Mucosa of rectum (tissue), 2 donors: ENCODE results near the gene GBE1.
A peak's percentile ranks its signal among the peaks of the same experiment; 100 is the strongest.

ENCODE experiments used
- H3K27ac ChIP-seq, 2 donors: one replicate each; pipeline ENCODE4 v1.7.0; 2013; ENCODE audit warnings: inconsistent platforms in 2 of 2, low read depth in 2 of 2, low read length in 2 of 2
- H3K27me3 ChIP-seq, 2 donors: one replicate each; pipeline ENCODE4 v1.7.0; 2013; ENCODE audit warnings: low read length in 2 of 2; ENCODE audit not compliant: control insufficient read depth in 2 of 2, insufficient read depth in 2 of 2
- H3K36me3 ChIP-seq, 2 donors: one replicate each; pipeline ENCODE4 v1.7.0; 2013; ENCODE audit warnings: low read length in 2 of 2; ENCODE audit not compliant: control insufficient read depth in 2 of 2, insufficient read depth in 2 of 2
- H3K4me1 ChIP-seq, 2 donors: one replicate each; pipeline ENCODE4 v1.7.0; 2013; ENCODE audit warnings: low read length in 2 of 2, mild to moderate bottlenecking in 1 of 2; ENCODE audit not compliant: control insufficient read depth in 2 of 2, insufficient read depth in 2 of 2
- H3K4me3 ChIP-seq, 2 donors: one replicate each; pipeline ENCODE4 v1.7.0; 2013; ENCODE audit warnings: low read length in 2 of 2
- H3K9ac ChIP-seq, 2 donors: one replicate each; pipeline ENCODE4 v1.7.0; 2013; ENCODE audit warnings: low read length in 2 of 2, low read depth in 1 of 2, mild to moderate bottlenecking in 1 of 2
- H3K9me3 ChIP-seq, 2 donors: one replicate each; pipeline ENCODE4 v1.7.0; 2013; ENCODE audit warnings: low read length in 2 of 2; ENCODE audit not compliant: control insufficient read depth in 2 of 2
- donor health status: healthy.
- donor health status: Normal muscosa, but diverticular disease.

GBE1 gene

DNA sequence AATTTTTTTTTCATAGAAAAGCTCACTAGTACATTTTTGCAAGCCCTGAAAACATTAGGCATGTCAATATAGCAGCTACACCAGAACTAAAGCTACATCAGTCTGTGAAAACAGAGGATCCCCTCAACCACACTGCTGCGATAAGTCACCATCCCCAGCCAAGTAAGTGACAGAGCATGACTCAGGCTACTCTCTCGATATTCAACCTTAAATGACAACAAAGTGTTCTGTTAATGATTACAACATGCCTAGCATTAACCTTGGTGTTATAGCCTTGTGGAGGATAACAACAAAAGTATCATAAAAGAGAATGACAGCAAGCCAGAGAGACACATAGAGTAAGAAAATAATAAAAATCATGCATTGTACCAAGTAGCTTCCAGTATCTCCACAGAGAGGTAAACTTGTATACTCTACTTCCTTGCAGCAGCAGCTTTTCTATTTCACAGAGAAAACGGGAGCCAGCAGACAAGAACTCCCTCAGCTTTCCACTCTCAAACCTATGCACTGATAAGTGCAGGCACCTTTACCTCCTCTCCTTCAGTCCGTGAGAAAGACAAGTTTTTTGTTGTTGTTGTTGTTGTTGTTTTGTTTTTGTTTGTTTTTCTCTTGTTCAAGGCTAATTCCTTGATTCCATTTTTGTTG is 76.6 kb downstream of the GBE1 start:
- no peaks in the 10 kb centered on the region for H3K9me3 ChIP-seq
- no peak overlapping the region for H3K27ac ChIP-seq
- peak overlapping the region in 1 of 2 donors; percentile 26 for H3K4me3 ChIP-seq
- H3K9ac ChIP-seq, result no peak overlapping the region
- no peaks in the 10 kb centered on the region for H3K27me3 ChIP-seq
- H3K4me1 ChIP-seq, result no peaks in the 10 kb centered on the region
- no peaks in the 10 kb centered on the region for H3K36me3 ChIP-seq

DNA sequence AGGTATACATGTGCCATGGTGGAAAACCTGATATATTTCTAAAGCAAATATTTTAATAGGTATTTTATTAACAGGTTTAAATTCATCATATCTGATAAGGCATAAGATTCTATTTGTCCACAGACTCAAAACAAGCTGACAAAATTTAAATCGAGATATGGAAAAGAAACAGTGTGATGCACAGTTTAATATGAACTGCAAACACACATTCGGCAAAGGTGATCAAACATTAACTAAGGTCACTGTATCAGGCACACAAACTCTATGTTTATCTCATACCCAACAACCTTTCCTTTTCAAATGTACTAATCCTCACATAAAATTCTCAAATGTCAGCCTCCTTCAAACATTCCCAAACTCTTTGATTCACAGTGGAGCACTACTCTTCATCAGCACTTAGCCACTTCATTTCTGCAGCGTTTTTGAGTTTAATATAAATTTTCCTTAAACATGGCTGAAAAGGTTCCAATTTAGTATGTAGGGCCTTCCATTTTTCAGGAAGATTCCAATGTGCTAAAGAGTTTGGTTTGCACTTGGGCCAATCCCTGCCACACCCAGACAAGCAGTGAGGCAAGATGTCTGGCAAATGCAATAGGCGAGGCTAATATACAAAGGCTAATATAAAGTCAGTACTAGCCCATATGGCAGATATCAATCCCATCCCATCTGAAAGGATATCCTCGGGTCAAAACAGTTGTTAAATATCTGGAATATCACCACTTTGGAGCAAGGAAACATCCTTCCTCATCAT is 84.6 kb downstream of the GBE1 start:
- Histone ChIP-seq H3K36me3 (no peaks in the 10 kb centered on the region), H3K9ac (no peak overlapping the region)

DNA sequence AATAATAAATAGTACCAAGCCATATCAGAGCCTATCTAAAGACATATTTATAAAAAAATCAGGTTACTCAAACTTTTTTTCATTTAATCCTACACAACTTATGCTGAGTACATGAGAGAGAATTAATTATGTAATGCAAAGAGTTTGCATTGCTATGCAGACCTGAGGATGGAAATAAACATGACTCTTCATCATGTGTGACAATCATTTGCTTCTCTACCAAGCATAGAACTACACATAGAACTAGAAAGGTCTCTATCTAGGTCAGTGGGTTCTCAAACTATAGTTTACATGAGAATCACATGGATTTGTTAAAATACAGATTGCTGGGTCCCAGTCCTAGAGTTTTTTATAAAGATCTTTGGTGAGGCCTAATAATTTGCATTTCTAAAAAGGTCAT is 86.8 kb downstream of the GBE1 start:
- no peaks in the 10 kb centered on the region for H3K9me3 ChIP-seq

More for the DNA sequence above, 84.6 kb downstream of the GBE1 start:
- H3K4me1 ChIP-seq, result no peaks in the 10 kb centered on the region
- H3K27me3 ChIP-seq, result no peaks in the 10 kb centered on the region
- H3K4me3 ChIP-seq, result no peak overlapping the region
- H3K9me3 ChIP-seq, result no peaks in the 10 kb centered on the region
- H3K27ac ChIP-seq, result no peak overlapping the region

GRCh38 chr3:81668283-81668682 is 93.2 kb downstream of the GBE1 start:
- no peaks in the 10 kb centered on the region for H3K9me3 ChIP-seq
- no peak overlapping the region for H3K4me3 ChIP-seq

More for the DNA sequence above, 86.8 kb downstream of the GBE1 start:
- H3K27ac ChIP-seq, result no peak overlapping the region
- no peak overlapping the region for H3K4me3 ChIP-seq
- H3K4me1 ChIP-seq, result no peaks in the 10 kb centered on the region
- H3K9ac ChIP-seq, result no peak overlapping the region
- no peaks in the 10 kb centered on the region for H3K27me3 ChIP-seq
- peaks cover 0 to 3% of the 10 kb centered on the region in 2 donors for H3K36me3 ChIP-seq

DNA sequence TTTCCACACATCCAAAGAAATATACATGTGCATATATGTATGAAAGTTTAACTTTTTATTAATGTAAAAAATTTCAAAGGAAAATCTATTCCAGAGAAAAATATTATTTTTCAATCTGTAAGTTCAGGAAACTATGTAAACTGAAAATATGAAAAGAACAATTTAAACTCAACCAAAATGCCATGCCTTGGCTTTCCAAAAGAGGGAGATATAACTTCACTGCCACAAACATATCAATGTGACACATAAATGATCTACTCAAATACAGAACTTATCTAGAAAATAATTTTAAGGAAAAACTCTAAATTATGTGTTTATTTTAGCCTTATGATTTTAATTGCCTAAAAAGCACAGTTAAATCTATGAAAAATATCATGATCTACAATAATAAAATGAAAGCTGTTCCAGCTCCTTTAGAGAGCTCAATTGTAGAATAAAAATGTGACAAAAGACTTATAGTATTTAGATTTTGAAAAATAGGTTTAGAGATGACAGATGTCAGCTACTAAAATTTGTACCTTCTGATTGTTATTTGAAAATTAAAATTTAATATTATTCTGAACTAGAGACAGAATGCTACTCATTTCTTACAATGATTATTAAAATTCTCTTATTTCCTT is 94.8 kb downstream of the GBE1 start:
- Histone ChIP-seq H3K9me3 (no peaks in the 10 kb centered on the region), H3K27ac (no peak overlapping the region), H3K36me3 (peaks cover 0 to 3% of the 10 kb centered on the region in 2 donors), H3K4me1 (no peaks in the 10 kb centered on the region), H3K9ac (no peak overlapping the region), H3K4me3 (no peak overlapping the region), H3K27me3 (no peaks in the 10 kb centered on the region)

More at GRCh38 chr3:81668283-81668682, 93.2 kb downstream of the GBE1 start:
- Histone ChIP-seq H3K9ac (no peak overlapping the region), H3K36me3 (peaks cover 0 to 3% of the 10 kb centered on the region in 2 donors), H3K27ac (no peak overlapping the region), H3K27me3 (no peaks in the 10 kb centered on the region), H3K4me1 (no peaks in the 10 kb centered on the region)

DNA sequence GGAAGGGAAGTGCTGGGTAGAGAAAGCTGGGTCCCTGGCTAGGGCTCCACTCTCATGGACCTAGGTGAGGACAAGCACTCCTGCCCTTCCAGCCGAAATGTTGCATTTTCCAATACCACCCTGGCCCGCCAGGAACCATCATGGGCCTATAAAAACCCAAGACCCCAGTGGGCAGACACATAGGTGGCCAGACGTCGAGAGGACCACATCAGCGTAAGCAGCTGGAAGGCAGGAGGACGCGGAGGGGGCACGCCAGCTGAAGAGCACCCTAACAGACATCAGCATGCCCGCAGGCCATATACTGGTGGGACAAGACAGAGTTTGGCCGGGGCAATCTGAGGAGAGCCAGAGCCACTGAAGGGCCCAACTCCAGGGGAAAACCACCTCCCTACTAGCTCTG is 98.3 kb downstream of the GBE1 start:
- Histone ChIP-seq H3K9me3 (no peaks in the 10 kb centered on the region), H3K27me3 (no peaks in the 10 kb centered on the region), H3K9ac (no peak overlapping the region), H3K4me3 (no peak overlapping the region), H3K4me1 (no peaks in the 10 kb centered on the region), H3K36me3 (peaks cover 0 to 2% of the 10 kb centered on the region in 2 donors), H3K27ac (no peak overlapping the region)

- Histone ChIP-seq H3K36me3 (peaks cover 0 to 2% of the 10 kb centered on the region in 2 donors), H3K27me3 (no peaks in the 10 kb centered on the region), H3K9ac (no peak overlapping the region), H3K27ac (no peak overlapping the region), H3K4me3 (no peak overlapping the region), H3K4me1 (no peaks in the 10 kb centered on the region), H3K9me3 (no peaks in the 10 kb centered on the region)
These were observed 101.4 kb downstream of the GBE1 start for GRCh38 chr3:81660036-81660435.

DNA sequence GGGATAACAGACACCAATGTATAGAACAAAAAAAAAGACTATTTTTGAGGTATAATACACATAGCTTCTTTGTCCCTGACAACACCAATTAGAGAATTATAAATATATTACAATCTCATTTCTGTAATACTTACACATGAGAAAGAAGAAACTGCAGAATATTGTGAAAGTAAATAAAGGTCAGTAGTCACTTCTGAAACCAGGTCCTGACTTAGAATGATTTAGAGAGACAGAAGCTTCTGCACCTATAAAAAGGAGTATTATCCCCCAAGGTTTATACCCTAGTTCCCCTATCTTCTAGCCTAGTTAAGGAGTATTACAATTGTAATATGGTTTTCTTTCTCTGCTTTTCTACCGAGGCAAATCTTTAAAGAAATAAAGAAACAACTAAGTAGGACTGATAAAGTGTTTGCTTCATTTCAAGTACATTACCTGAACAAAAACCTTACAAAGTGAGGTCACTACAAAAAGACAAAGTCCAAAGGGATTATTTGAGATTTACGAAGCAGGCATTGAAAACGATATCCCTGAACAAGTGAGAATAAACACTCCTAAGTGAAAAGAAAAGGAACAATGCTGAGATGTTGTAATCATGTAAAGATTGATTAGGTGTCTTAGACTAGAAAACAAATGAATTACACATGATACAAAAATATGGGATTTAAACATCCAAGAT is 103.0 kb downstream of the GBE1 start:
- no peak overlapping the region for H3K4me3 ChIP-seq
- no peak overlapping the region for H3K27ac ChIP-seq
- H3K27me3 ChIP-seq, result no peaks in the 10 kb centered on the region
- no peak overlapping the region for H3K9ac ChIP-seq
- no peaks in the 10 kb centered on the region for H3K9me3 ChIP-seq
- H3K36me3 ChIP-seq, result peaks cover 0 to 2% of the 10 kb centered on the region in 2 donors
- H3K4me1 ChIP-seq, result no peaks in the 10 kb centered on the region

- no peaks in the 10 kb centered on the region for H3K4me1 ChIP-seq
- H3K9ac ChIP-seq, result no peak overlapping the region
- no peaks in the 10 kb centered on the region for H3K9me3 ChIP-seq
- H3K27ac ChIP-seq, result no peak overlapping the region
- H3K36me3 ChIP-seq, result no peaks in the 10 kb centered on the region
- H3K4me3 ChIP-seq, result no peak overlapping the region
- no peaks in the 10 kb centered on the region for H3K27me3 ChIP-seq
These were observed 110.3 kb downstream of the GBE1 start for GRCh38 chr3:81651139-81651538.

GRCh38 chr3:81650187-81650586 is 111.3 kb downstream of the GBE1 start:
- Histone ChIP-seq H3K36me3 (no peaks in the 10 kb centered on the region), H3K27ac (no peak overlapping the region)

More at GRCh38 chr3:81650187-81650586, 111.3 kb downstream of the GBE1 start:
- H3K9ac ChIP-seq, result no peak overlapping the region
- no peaks in the 10 kb centered on the region for H3K27me3 ChIP-seq
- no peaks in the 10 kb centered on the region for H3K9me3 ChIP-seq
- no peak overlapping the region for H3K4me3 ChIP-seq
- no peaks in the 10 kb centered on the region for H3K4me1 ChIP-seq
